Epithelial cell of esophagus (primary cell): Measurements from ENCODE around the gene TAF1B.

ENCODE experiments used
- DNase-seq: peaks from one replicate; pipeline ENCODE4 v3.0.0; 2010; ENCODE audit warnings: low read depth
- H3K4me3 ChIP-seq: 2 replicates; pipeline ENCODE4 v1.5.1; 2011; ENCODE audit warnings: mild to moderate bottlenecking, low read length, control low read depth
- CTCF ChIP-seq: IDR thresholded peaks from 2 replicates; pipeline ENCODE4 v1.5.1; 2011; ENCODE audit warnings: low read depth, mild to moderate bottlenecking, low read length, control low read depth, inconsistent platforms; ENCODE audit not compliant: insufficient read depth; ENCODE audit errors: missing control alignments

TAF1B gene

GRCh38 chr2:9950521-9951271 is 107.4 kb downstream of the TAF1B start:
- TF ChIP-seq CTCF, result no peak
- H3K4me3 ChIP-seq, result peak overlapping the region; percentile 50
- peak; percentile 44 for DNase-seq

GRCh38 chr2:9951272-9951521 is 107.9 kb downstream of the TAF1B start:
- DNase-seq, result no peak
- peak overlapping the region; percentile 50 for H3K4me3 ChIP-seq

GRCh38 chr2:9951522-9952285 is 108.4 kb downstream of the TAF1B start, which contains the start of gene GRHL1:
Gene GRHL1, plus strand, starts transcription at chr2:9951693. Its CDS starts 141 bp downstream, at chr2:9951834.
- peak within 1 kb of the TSS; percentile 77 for H3K4me3 ChIP-seq
- peak; percentile 96 for DNase-seq
- no peak for TF ChIP-seq CTCF

More at GRCh38 chr2:9951272-9951521, 107.9 kb downstream of the TAF1B start:
- TF ChIP-seq CTCF, result no peak

GRCh38 chr2:9952286-9952737 is 109.0 kb downstream of the TAF1B start:
- peak overlapping the region; percentile 77 for H3K4me3 ChIP-seq
- TF ChIP-seq CTCF, result no peak
- DNase-seq, result no peak

- DNase-seq, result peak; percentile 54
- no peak for TF ChIP-seq CTCF
- H3K4me3 ChIP-seq, result peak overlapping the region; percentile 77
Observed at GRCh38 chr2:9952856-9953503, 109.7 kb downstream of the TAF1B start.

GRCh38 chr2:9954136-9954535 is 110.9 kb downstream of the TAF1B start:
- no peak for DNase-seq
- no peak for TF ChIP-seq CTCF
- peak overlapping the region; percentile 77 for H3K4me3 ChIP-seq
